ENCODE measurements around the gene HM13. TPM values are rescaled to one million over a fixed set of nuclear protein-coding genes. Genes with fewer than 3 reads are reported as not detected.
A peak's percentile ranks its signal among the peaks of the same experiment; 100 is the strongest.

HM13 gene
- total and polyA plus RNA-seq, 9 of the 15 experiments (the other 6 are each of a cell fraction or from before 2014, with no cell fraction given): 7.7 to 136 (median 74.5) TPM

- TF ChIP-seq, protein P1, sequence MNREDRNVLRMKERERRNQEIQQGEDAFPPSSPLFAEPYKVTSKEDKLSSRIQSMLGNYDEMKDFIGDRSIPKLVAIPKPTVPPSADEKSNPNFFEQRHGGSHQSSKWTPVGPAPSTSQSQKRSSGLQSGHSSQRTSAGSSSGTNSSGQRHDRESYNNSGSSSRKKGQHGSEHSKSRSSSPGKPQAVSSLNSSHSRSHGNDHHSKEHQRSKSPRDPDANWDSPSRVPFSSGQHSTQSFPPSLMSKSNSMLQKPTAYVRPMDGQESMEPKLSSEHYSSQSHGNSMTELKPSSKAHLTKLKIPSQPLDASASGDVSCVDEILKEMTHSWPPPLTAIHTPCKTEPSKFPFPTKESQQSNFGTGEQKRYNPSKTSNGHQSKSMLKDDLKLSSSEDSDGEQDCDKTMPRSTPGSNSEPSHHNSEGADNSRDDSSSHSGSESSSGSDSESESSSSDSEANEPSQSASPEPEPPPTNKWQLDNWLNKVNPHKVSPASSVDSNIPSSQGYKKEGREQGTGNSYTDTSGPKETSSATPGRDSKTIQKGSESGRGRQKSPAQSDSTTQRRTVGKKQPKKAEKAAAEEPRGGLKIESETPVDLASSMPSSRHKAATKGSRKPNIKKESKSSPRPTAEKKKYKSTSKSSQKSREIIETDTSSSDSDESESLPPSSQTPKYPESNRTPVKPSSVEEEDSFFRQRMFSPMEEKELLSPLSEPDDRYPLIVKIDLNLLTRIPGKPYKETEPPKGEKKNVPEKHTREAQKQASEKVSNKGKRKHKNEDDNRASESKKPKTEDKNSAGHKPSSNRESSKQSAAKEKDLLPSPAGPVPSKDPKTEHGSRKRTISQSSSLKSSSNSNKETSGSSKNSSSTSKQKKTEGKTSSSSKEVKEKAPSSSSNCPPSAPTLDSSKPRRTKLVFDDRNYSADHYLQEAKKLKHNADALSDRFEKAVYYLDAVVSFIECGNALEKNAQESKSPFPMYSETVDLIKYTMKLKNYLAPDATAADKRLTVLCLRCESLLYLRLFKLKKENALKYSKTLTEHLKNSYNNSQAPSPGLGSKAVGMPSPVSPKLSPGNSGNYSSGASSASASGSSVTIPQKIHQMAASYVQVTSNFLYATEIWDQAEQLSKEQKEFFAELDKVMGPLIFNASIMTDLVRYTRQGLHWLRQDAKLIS (CRISPR knock-in tag; IDR thresholded peaks at IDR 0.05): peak; percentile 83
- no peak for TF ChIP-seq ADNP (tag; IDR thresholded peaks at IDR 0.05)
- TF ChIP-seq, protein P2, sequence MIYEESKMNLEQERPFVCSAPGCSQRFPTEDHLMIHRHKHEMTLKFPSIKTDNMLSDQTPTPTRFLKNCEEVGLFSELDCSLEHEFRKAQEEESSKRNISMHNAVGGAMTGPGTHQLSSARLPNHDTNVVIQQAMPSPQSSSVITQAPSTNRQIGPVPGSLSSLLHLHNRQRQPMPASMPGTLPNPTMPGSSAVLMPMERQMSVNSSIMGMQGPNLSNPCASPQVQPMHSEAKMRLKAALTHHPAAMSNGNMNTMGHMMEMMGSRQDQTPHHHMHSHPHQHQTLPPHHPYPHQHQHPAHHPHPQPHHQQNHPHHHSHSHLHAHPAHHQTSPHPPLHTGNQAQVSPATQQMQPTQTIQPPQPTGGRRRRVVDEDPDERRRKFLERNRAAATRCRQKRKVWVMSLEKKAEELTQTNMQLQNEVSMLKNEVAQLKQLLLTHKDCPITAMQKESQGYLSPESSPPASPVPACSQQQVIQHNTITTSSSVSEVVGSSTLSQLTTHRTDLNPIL (CRISPR knock-in tag; IDR thresholded peaks at IDR 0.05): no peak
- TF ChIP-seq GABPB1 (CRISPR knock-in tag; IDR thresholded peaks at IDR 0.05): peak; percentile 65
- no peak; the same call in 1 of the 2 replicates for TF ChIP-seq HNRNPL (IDR thresholded peaks at IDR 0.05; ENCODE audit: low read depth, low read length)
- peak; percentile 84 for TF ChIP-seq RBM22 (IDR thresholded peaks at IDR 0.05; ENCODE audit: low read depth, low read length, poor library complexity, severe bottlenecking)
- no peak for TF ChIP-seq TCFL5 (CRISPR knock-in tag; conservative IDR thresholded peaks at IDR 0.05)
- TF ChIP-seq, protein P3, sequence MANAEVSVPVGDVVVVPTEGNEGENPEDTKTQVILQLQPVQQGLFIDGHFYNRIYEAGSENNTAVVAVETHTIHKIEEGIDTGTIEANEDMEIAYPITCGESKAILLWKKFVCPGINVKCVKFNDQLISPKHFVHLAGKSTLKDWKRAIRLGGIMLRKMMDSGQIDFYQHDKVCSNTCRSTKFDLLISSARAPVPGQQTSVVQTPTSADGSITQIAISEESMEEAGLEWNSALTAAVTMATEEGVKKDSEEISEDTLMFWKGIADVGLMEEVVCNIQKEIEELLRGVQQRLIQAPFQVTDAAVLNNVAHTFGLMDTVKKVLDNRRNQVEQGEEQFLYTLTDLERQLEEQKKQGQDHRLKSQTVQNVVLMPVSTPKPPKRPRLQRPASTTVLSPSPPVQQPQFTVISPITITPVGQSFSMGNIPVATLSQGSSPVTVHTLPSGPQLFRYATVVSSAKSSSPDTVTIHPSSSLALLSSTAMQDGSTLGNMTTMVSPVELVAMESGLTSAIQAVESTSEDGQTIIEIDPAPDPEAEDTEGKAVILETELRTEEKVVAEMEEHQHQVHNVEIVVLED (CRISPR knock-in tag; IDR thresholded peaks at IDR 0.05): no peak
- TF ChIP-seq ATF1 (CRISPR knock-in tag; IDR thresholded peaks at IDR 0.05): no peak
- TF ChIP-seq ATF1 (tag; IDR thresholded peaks at IDR 0.05): peak; percentile 69
- no peak for TF ChIP-seq MCM5 (IDR thresholded peaks at IDR 0.05; ENCODE audit: low read depth)
- TF ChIP-seq, protein P4, sequence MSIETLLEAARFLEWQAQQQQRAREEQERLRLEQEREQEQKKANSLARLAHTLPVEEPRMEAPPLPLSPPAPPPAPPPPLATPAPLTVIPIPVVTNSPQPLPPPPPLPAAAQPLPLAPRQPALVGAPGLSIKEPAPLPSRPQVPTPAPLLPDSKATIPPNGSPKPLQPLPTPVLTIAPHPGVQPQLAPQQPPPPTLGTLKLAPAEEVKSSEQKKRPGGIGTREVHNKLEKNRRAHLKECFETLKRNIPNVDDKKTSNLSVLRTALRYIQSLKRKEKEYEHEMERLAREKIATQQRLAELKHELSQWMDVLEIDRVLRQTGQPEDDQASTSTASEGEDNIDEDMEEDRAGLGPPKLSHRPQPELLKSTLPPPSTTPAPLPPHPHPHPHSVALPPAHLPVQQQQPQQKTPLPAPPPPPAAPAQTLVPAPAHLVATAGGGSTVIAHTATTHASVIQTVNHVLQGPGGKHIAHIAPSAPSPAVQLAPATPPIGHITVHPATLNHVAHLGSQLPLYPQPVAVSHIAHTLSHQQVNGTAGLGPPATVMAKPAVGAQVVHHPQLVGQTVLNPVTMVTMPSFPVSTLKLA (conservative IDR thresholded peaks at IDR 0.05): peak; percentile 94 to 97
- TF ChIP-seq, protein P5, sequence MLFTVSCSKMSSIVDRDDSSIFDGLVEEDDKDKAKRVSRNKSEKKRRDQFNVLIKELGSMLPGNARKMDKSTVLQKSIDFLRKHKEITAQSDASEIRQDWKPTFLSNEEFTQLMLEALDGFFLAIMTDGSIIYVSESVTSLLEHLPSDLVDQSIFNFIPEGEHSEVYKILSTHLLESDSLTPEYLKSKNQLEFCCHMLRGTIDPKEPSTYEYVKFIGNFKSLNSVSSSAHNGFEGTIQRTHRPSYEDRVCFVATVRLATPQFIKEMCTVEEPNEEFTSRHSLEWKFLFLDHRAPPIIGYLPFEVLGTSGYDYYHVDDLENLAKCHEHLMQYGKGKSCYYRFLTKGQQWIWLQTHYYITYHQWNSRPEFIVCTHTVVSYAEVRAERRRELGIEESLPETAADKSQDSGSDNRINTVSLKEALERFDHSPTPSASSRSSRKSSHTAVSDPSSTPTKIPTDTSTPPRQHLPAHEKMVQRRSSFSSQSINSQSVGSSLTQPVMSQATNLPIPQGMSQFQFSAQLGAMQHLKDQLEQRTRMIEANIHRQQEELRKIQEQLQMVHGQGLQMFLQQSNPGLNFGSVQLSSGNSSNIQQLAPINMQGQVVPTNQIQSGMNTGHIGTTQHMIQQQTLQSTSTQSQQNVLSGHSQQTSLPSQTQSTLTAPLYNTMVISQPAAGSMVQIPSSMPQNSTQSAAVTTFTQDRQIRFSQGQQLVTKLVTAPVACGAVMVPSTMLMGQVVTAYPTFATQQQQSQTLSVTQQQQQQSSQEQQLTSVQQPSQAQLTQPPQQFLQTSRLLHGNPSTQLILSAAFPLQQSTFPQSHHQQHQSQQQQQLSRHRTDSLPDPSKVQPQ (CRISPR knock-in tag; IDR thresholded peaks at IDR 0.05; ENCODE audit: borderline replicate concordance): no peak
- TF ChIP-seq ZNF24 (IDR thresholded peaks at IDR 0.05): peak; percentile 20; the same call in 1 of the 2 replicates
These were observed 92.8 kb downstream of the HM13 start (continued) for GRCh38 chr20:31606804-31607639.
